H4 (cell line): ENCODE results near the gene VWF. TPM values are rescaled to one million over a fixed set of nuclear protein-coding genes. Genes with fewer than 3 reads are reported as not detected.
A peak's percentile ranks its signal among the peaks of the same experiment; 100 is the strongest.
"Not testable (repeated sequence)": the region's sequence is repeated elsewhere in the genome, so short reads cannot be mapped to it uniquely, and the experiment has no call there.

Experiments
- DNase-seq: peaks from one replicate; pipeline ENCODE4 v3.0.0-alpha.2; 2015; ENCODE audit warnings: low spot score
- total RNA-seq: library from RNA; depleted of rRNA; stranded (reverse); fragments of >200 nt; shearing (Covaris generic); gene quantifications from 2 replicates; pipeline ENCODE4 v1.2.3, GENCODE V29; 2014

Gene VWF
- total RNA-seq, 1 experiment from 2014 or later = 0.23 TPM

DNA sequence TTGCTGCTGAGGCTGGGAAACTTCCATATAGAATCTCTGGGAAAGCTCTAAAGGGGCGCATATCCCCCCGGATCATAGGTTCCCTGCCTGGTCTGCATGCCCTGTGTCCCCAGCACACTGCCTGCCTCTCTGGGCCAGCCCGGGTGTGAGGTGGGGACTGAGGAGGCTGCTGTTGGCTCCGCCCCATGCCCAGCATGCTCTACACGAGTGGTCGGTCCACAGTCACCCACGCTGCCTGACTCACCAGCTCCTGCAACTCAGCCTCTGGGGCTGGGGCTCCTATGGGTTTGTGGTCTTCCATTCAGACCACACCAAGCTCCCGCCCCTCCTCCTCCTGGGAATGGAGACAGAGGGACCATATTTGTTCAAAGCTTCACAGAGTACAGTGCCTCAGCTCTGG lies 90.9 kb downstream of the VWF start:
- DNase-seq = no peak

DNA sequence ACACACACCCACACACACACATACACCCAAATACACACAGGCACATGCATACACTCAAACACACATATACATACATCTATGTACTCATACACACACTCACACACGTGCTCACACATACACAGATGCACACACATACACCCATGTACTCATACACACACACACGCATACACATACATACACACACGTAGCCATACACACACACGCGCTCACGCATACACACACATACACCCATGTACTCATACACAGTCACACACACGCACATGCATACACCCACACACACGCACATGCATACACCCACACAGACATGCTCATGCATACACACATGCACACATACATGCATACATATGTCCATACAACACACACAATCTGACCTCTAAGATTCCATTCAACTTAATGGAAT lies 91.7 kb downstream of the VWF start:
- no peak for DNase-seq

- no peak for DNase-seq
Measured at GRCh38 chr12:6031001-6031400, 93.5 kb downstream of the VWF start.

GRCh38 chr12:6030081-6030480 lies 94.4 kb downstream of the VWF start:
- DNase-seq = no peak

DNA sequence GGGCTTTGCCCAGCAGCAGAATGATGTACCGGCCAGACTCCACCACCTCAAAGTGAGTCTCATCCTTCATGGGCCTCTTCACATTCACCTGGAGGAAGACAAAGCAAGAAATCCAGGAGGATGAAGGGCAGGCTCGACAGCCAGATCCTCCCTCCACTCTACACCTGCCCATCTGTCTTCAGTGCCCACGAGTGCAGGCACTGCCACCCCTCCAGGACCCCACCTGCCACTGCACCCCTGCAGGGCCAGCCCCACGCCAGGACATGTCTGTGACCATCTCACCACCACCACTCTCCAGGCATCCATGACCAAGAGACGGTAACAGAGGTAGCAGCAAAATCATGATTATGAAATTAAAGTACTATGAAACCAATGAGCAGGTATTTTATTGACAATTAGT lies 95.1 kb downstream of the VWF start:
- DNase-seq = no peak

DNA sequence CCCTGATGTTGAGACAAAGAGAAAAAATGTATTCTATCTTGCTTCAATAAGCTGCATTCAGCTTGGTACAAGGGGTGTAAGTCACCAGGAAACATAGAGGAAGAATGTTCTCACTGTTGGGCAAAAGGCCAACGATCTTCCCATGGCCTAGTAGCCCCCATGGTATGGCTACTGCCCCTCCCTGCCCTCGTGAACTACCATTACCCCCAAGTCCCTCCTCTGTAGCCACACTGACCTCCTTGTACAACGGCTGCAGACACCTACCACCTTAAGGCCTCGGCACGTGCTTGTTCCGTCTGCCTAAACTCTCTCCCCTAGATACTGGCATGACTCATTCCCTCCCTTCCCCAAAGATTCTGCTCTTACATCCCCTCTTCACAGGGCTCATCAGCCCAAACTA lies 97.5 kb downstream of the VWF start:
- no peak for DNase-seq

DNA sequence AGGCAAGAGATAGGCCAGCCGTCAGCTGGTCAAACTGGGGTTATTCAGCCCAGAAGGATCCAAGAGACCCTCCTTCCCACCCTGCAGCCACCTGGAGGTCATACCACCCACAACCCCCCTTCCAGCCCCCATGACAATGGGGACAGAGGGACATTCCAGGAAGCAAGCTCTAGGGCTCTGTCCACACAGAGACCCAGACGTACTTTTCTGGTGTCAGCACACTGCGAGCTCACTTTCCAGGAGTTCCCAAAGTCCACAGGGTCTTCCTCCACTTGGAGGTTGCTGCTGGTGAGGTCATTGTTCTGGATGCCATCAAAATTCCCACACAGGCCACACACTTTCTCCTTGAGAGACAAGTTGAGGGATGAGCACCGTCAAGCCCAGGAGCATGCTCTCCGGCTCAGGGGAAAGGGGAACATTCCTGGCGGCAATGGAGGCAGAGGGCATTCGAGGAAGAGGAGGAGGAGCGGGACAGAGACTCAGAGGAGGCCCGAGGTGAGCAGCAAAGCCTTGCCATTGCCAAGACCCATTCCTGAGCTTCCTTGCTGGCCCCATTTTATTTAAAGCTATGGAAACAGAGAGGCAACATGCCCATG lies 98.7 kb downstream of the VWF start:
- DNase-seq = not testable (repeated sequence)

DNA sequence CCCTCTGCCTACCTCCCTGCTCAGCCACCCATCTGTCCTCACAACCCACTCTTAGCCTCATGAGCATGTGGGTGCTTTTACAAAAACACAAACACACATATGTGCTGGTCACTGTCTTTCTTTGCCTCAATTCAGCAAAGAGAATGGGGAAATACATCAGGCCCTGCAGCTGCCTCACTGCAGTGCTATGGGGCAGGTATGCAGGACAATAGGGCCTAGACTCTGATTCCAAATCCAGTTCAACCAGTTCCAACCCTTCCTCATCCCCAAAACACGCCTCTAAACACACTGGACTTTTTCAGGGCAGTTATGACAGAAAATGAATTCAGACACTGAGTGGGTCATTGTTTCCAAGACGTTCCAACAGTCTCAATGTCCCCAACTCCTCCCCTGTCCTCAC lies 100.4 kb downstream of the VWF start:
- not testable (repeated sequence) for DNase-seq

- DNase-seq = no peak
Measured at GRCh38 chr12:6020930-6021329, 103.5 kb downstream of the VWF start.

- DNase-seq = not testable (repeated sequence)
Measured at GRCh38 chr12:6020511-6020910, 104.0 kb downstream of the VWF start.

- not testable (repeated sequence) for DNase-seq
Measured at GRCh38 chr12:6019256-6019655, 105.2 kb downstream of the VWF start.

DNA sequence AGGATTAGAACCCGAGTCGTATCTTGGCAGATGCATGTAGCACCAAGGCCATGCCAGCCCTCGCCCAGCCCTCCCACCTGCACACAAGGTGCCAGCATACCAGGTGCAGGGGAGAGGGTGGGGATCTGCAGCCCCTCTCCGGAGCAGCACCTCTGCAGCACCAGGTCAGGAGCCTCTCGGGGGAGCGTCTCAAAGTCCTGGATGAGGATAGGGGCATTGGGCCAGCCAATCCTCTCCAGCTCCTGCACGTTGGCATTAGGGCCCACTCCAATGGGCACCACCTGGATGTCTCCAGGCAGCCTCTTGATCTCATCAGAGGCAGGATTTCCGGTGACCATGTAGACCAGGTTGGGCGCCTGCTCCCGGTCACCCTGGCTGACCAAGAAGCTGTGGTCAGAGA lies 106.2 kb downstream of the VWF start:
- no peak for DNase-seq

- no peak for DNase-seq
Measured at GRCh38 chr12:6016756-6017155, 107.7 kb downstream of the VWF start.

- DNase-seq = not testable (repeated sequence)
Measured at GRCh38 chr12:6016004-6016403, 108.5 kb downstream of the VWF start.

DNA sequence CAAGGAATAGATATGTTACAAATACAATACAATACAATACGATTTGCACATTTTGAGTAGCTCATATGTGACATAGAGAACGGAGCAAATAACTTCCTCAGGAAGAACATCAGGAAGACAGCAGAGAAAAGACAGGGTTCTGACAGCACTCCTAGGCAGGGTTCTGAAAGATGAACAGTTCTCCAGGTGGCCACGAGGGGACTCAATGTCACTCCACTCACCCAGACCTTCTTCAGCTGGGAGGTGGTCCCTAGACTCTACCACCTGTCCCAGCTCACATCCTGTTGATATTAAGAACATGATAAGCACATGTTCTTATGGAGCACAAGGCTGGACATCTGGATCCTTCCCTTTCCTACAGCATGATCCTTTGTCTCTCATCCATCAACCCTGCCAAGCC lies 109.2 kb downstream of the VWF start:
- not testable (repeated sequence) for DNase-seq

GRCh38 chr12:6010631-6011350 lies 113.7 kb downstream of the VWF start:
- DNase-seq = not testable (repeated sequence)

GRCh38 chr12:5997260-5997659 lies 127.2 kb downstream of the VWF start:
- no peak for DNase-seq

GRCh38 chr12:5996459-5996858 lies 128.0 kb downstream of the VWF start:
- no peak for DNase-seq

DNA sequence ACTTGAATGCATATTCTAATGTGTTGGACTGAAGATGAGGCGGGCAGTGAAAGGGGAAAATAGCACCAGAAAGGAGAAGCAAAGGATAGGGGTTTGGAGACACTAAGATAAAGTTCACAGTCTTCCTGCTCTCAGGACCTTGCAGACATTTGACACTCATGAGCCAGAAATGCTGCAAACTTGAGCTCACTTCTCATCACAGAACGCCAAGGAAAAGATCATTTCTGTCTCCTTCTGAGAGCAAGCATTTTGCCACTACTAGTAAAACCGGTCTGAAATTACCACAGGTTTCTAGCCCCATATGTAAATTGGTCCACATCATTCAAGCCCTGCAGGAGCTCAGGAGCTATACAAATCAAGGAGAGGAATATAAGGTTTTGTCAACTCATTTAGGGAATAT lies 134.8 kb downstream of the VWF start:
- DNase-seq = no peak

DNA sequence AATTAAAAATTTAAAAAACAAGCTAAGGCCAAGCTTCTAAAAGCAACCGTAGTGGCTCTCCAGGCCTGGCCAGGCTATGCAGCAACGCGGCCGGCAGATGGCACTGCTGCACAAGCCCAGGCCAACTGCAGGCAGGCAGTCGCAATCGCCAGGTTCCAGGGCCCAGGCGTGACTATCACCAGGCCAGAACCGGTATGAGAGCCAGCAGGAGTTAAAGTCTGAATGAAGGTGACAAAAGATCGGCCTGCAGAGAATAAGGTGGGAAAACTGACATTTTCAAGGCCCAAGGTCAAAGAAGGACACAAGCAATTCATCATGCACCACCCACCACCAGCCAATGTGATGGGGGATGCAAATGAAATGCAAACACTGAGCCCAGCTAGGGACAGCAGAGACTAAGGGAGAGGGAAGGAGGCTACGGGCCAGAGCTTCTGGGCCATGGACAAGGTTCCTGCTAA lies 135.8 kb downstream of the VWF start:
- DNase-seq = peak; percentile 77

DNA sequence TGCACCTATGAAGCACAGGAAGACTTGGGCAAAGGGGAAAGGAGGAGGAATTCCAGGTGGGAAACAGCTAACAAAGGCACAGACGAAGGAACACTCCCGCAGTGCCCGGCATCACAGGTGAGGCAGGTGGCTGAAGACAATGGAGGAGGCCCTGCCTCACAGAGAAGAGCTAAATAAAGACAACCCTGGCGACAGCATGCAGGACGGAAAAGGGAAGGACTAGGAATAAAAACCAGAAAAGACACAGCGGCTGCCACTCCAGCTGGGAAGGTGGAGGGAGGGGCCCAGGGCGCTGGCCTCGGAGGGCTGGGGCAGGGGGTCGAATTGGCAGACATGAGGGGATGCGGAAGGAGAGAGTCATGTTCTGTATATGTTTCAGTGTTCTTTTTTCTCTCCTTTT lies 136.4 kb downstream of the VWF start:
- DNase-seq = no peak

DNA sequence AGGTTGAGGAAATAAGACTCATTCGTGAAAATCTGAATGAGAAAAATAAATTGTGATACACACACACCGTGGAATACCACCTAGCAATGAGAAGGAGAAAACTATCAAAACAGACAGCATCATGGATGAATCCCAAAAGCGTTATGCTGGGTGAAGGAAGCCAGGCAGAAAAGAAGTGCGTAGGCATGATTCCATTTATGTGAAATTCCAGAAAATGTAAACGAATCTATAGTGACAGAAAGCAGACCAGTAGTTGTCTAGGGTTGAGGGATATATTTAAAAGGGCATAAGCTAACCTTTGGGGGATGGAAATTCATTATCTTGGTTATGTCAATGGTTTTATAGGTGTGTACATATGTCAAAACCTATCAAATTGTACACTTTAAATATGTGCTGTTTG lies 136.9 kb downstream of the VWF start:
- DNase-seq = no peak

GRCh38 chr12:5985471-5985870 lies 139.0 kb downstream of the VWF start:
- DNase-seq = no peak

DNA sequence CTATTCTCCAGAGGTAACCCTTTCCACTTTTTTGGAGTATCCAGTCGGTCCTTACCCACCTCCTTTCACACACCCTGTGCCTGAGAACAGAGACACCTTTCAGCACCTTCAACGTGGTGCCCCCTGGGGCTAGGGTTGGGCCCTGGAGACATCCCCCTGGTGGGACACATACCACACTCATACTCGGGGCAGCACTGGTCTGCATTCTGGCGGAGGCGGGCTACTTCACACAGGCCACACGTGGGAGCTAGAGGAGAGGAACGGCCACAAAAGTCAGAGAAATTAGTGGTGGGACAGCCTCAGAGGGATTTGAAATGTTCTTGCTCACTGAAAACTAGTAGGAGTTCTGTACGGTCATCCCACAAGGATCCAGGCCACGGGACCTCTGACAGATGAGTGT lies 139.6 kb downstream of the VWF start:
- DNase-seq = peak; percentile 3
